Measurements from ENCODE around the gene BTNL2. TPM values are rescaled to one million over a fixed set of nuclear protein-coding genes. Genes with fewer than 3 reads are reported as not detected.
A peak's percentile ranks its signal among the peaks of the same experiment; 100 is the strongest.

Gene BTNL2
- total RNA-seq, 1 experiment from 2014 or later = not detected

- ChIA-PET POLR2A (no interaction called here), CTCF (no interaction called here)
- H3K9me3 Mint-ChIP-seq (ENCODE audit: unreplicated experiment) = no peaks in the 10 kb centered on the region
- no peaks in the 10 kb centered on the region for H3K4me1 Mint-ChIP-seq (ENCODE audit: insufficient read depth, unreplicated experiment)
- TF ChIP-seq CTCF (IDR thresholded peaks at IDR 0.05; ENCODE audit: unreplicated experiment) = no peak
- no peaks in the 10 kb centered on the region for H3K36me3 Mint-ChIP-seq (ENCODE audit: insufficient read depth, unreplicated experiment)
- intact Hi-C loops (cut with micrococcal nuclease) = no loop called here
- H3K4me3 Mint-ChIP-seq (ENCODE audit: unreplicated experiment) = no peak overlapping the region
- DNase-seq (ENCODE audit: unreplicated experiment) = no peak
- H3K27ac Mint-ChIP-seq (ENCODE audit: low read depth, unreplicated experiment) = no peak overlapping the region
- BruUV-seq (replicated peaks) = no TSS peak
- peaks cover 69% of the 10 kb centered on the region for H3K27me3 Mint-ChIP-seq (ENCODE audit: insufficient read depth, unreplicated experiment)
Observed at GRCh38 chr6:32444433-32444832, 37.5 kb upstream of the BTNL2 start.

- no peak for TF ChIP-seq CTCF (IDR thresholded peaks at IDR 0.05; ENCODE audit: unreplicated experiment)
- Mint-ChIP-seq H3K36me3 (ENCODE audit: insufficient read depth, unreplicated experiment) (no peaks in the 10 kb centered on the region), H3K27me3 (ENCODE audit: insufficient read depth, unreplicated experiment) (peaks cover 79% of the 10 kb centered on the region), H3K27ac (ENCODE audit: low read depth, unreplicated experiment) (no peak overlapping the region), H3K4me1 (ENCODE audit: insufficient read depth, unreplicated experiment) (no peaks in the 10 kb centered on the region), H3K9me3 (ENCODE audit: unreplicated experiment) (no peaks in the 10 kb centered on the region), H3K4me3 (ENCODE audit: unreplicated experiment) (no peak overlapping the region)
- no peak for DNase-seq (ENCODE audit: unreplicated experiment)
- no TSS peak for BruUV-seq (replicated peaks)
- ChIA-PET CTCF (no interaction called here), POLR2A (no interaction called here)
- intact Hi-C loops (cut with micrococcal nuclease) = no loop called here
Observed at GRCh38 chr6:32442977-32443552, 36.1 kb upstream of the BTNL2 start.

GRCh38 chr6:32442243-32442667 is 35.3 kb upstream of the BTNL2 start:
- H3K4me3 Mint-ChIP-seq (ENCODE audit: unreplicated experiment) = no peak overlapping the region
- H3K36me3 Mint-ChIP-seq (ENCODE audit: insufficient read depth, unreplicated experiment) = no peaks in the 10 kb centered on the region
- TF ChIP-seq CTCF (IDR thresholded peaks at IDR 0.05; ENCODE audit: unreplicated experiment) = no peak
- H3K27ac Mint-ChIP-seq (ENCODE audit: low read depth, unreplicated experiment) = no peak overlapping the region
- intact Hi-C loops (cut with micrococcal nuclease) = no loop called here
- no peaks in the 10 kb centered on the region for H3K9me3 Mint-ChIP-seq (ENCODE audit: unreplicated experiment)
- no peak for DNase-seq (ENCODE audit: unreplicated experiment)
- POLR2A ChIA-PET = no interaction called here
- no peaks in the 10 kb centered on the region for H3K4me1 Mint-ChIP-seq (ENCODE audit: insufficient read depth, unreplicated experiment)
- BruUV-seq (replicated peaks) = no TSS peak
- CTCF ChIA-PET = interaction anchor here (0.7 kb wide), 1 partner anchor 758 kb away, joined by 3 read pairs; no protein-coding TSS in a partner anchor
- peaks cover 82% of the 10 kb centered on the region for H3K27me3 Mint-ChIP-seq (ENCODE audit: insufficient read depth, unreplicated experiment)

DNA sequence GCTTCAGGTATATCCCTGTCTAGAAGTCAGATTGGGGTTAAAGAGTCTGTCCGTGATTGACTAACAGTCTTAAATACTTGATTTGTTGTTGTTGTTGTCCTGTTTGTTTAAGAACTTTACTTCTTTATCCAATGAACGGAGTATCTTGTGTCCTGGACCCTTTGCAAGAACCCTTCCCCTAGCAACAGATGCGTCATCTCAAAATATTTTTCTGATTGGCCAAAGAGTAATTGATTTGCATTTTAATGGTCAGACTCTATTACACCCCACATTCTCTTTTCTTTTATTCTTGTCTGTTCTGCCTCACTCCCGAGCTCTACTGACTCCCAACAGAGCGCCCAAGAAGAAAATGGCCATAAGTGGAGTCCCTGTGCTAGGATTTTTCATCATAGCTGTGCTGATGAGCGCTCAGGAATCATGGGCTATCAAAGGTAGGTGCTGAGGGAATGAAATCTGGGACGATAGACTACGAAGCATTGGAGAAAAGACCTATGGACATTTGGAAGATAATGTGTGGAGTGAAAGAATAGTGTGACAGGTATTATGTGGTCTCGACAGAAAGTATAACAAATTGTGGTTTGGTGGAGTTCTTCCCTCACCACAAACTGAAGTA is 32.7 kb upstream of the BTNL2 start, which contains the start of gene HLA-DRA:
TSS of gene HLA-DRA (plus strand) at position 286 of the 613 bp plus-strand sequence. CDS start at position 350, 64 bp downstream.
- TF ChIP-seq CTCF (IDR thresholded peaks at IDR 0.05; ENCODE audit: unreplicated experiment) = no peak
- ChIA-PET CTCF (interaction anchor here (0.6 to 0.8 kb wide), 2 partner anchors 7 to 8 kb away, joined by 3 to 7 read pairs; no protein-coding TSS in a partner anchor), POLR2A (no interaction called here)
- intact Hi-C loops (cut with micrococcal nuclease) = no loop called here
- Mint-ChIP-seq H3K4me3 (ENCODE audit: unreplicated experiment) (no peak within 1 kb of the TSS), H3K36me3 (ENCODE audit: insufficient read depth, unreplicated experiment) (no peaks in the 10 kb centered on the region), H3K27me3 (ENCODE audit: insufficient read depth, unreplicated experiment) (peaks cover 92% of the 10 kb centered on the region), H3K27ac (ENCODE audit: low read depth, unreplicated experiment) (no peak within 1 kb of the TSS), H3K4me1 (ENCODE audit: insufficient read depth, unreplicated experiment) (no peaks in the 10 kb centered on the region), H3K9me3 (ENCODE audit: unreplicated experiment) (no peaks in the 10 kb centered on the region)
- BruUV-seq (replicated peaks) = no TSS peak
- DNase-seq (ENCODE audit: unreplicated experiment) = peak; percentile 64

Measured in MCF 10A (cell line).